Activated CD8-positive, alpha-beta T cell treated with anti-CD3 and anti-CD28 coated beads for 36 hours (primary cell): ENCODE results near the gene NDOR1. TPM values are rescaled to one million over a fixed set of nuclear protein-coding genes. Genes with fewer than 3 reads are reported as not detected.

ENCODE experiments used
- ATAC-seq: fragments of 200-7000 bp; cut with Tn5 transposase; one replicate; pipeline ENCODE4 v1.10.0; 2021; ENCODE audit warnings: mild to moderate bottlenecking, moderate library complexity
- CTCF ChIA-PET: fragments of 350-600 bp; sonication (Branson Sonifier 250); formaldehyde crosslinking; loops from one replicate; lab custom pipeline; 2021; ENCODE audit warnings: antibody characterized with exemption; lab: Charles Lee
- POLR2A ChIA-PET: fragments of 350-600 bp; sonication (Branson Sonifier 250); formaldehyde crosslinking; loops from one replicate; lab custom pipeline; 2021; ENCODE audit warnings: antibody characterized with exemption; lab: Charles Lee
- DNase-seq: peaks from one replicate; pipeline ENCODE4 v3.0.0-alpha.2; 2020
- H3K27ac Mint-ChIP-seq: one replicate; pipeline ENCODE4 v1.8.0; 2021; ENCODE audit warnings: mild to moderate bottlenecking, mixed read lengths
- H3K27me3 Mint-ChIP-seq: one replicate; pipeline ENCODE4 v1.8.0; 2021; ENCODE audit warnings: mixed read lengths
- H3K36me3 Mint-ChIP-seq: one replicate; pipeline ENCODE4 v1.8.0; 2021; ENCODE audit warnings: low read depth, mixed read lengths
- H3K4me1 Mint-ChIP-seq: one replicate; pipeline ENCODE4 v1.8.0; 2021; ENCODE audit warnings: low read depth, mixed read lengths
- H3K4me3 Mint-ChIP-seq: one replicate; pipeline ENCODE4 v1.8.0; 2021; ENCODE audit warnings: mild to moderate bottlenecking, moderate library complexity, mixed read lengths
- H3K9me3 Mint-ChIP-seq: one replicate; pipeline ENCODE4 v1.8.0; 2021; ENCODE audit warnings: mixed read lengths
- CTCF ChIP-seq: fragments of 200-600 bp; IDR thresholded peaks from one replicate; pipeline ENCODE4 v1.8.0; 2022; ENCODE audit warnings: antibody characterized with exemption, mild to moderate bottlenecking
- intact Hi-C: fragments of 100-400 bp; cut with micrococcal nuclease; formaldehyde crosslinking; loops from one replicate; pipeline ENCODE4 v1.10.0; 2022
- microRNA-seq: library from miRNA; unstranded; fragments of <30 nt; microRNA quantifications from one replicate; pipeline ENCODE4 v1.2.0, GENCODE V29; 2022; ENCODE audit warnings: borderline microRNAs expressed, borderline replicate concordance
- total RNA-seq, 2 experiments: library from RNA; stranded (reverse); gene quantifications; one replicate each; pipeline ENCODE4 v1.2.3, GENCODE V29; 2021

The NDOR1 gene
- total RNA-seq, 2 experiments from 2014 or later = 29.5 to 30.7 TPM

DNA sequence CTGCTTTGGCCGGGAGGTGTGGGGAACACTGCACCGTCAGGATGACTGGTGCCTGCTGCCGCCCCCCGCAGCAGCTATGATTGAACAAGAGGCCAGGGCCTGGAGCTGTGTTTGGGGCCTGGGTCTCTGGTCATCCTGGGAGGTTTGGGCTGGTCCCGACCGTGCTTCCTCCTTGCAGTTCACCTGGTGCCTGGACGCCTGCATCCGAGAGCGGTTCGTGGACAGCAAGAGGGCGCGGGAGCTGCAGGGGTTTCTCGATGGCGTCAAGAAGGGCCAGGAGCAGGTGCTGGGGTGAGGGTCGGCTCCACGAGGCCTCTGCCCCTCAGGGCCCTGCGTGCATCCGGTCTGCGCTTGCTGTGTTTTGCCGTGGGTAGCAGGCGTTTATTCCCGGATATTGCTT is 58.6 kb downstream of the NDOR1 start:
- no peaks in the 10 kb centered on the region for H3K9me3 Mint-ChIP-seq
- H3K4me1 Mint-ChIP-seq = no peaks in the 10 kb centered on the region
- peaks cover 25% of the 10 kb centered on the region for H3K36me3 Mint-ChIP-seq
- no peak overlapping the region for H3K4me3 Mint-ChIP-seq
- DNase-seq (no peak), ATAC-seq (no peak)
- TF ChIP-seq CTCF = no peak
- intact Hi-C loops = no loop called here
- ChIA-PET CTCF (no interaction called here), POLR2A (interaction anchor here (0.5 to 2.3 kb wide), 5 partner anchors 10 to 146 kb away, joined by 3 to 8 read pairs (median 3); no protein-coding TSS in a partner anchor)
- H3K27me3 Mint-ChIP-seq = no peaks in the 10 kb centered on the region
- no peak overlapping the region for H3K27ac Mint-ChIP-seq

DNA sequence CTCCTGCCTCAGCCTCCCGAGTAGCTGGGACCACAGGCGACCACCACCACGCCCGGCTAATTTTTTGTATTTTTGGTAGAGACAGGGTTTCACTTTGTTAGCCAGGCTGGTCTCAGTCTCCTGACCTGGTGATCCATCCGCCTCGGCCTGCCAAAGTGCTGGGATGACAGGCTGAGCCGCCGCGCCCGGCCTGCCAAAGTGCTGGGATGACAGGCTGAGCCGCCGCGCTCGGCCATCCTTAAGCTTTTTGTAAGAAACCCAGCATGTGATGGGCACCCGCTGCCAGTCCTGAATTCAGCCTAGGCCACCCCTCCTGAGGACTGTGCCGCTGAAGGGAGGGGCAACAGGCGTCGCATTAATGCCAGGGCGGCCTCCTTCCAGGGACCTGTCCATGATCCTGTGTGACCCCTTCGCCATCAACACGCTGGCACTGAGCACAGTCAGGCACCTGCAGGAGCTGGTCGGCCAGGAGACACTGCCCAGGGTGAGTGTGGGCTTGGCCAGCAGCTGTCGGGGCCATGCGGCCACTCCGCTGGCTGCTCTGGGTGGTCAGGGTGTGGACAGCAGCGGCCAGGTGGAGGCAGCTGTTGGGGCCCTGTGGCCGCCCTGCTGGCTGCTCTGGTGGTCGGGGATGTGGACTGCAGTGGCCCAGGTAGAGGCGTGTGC is 60.1 kb downstream of the NDOR1 start:
- DNase-seq = no peak
- no peaks in the 10 kb centered on the region for H3K27me3 Mint-ChIP-seq
- H3K9me3 Mint-ChIP-seq = no peaks in the 10 kb centered on the region
- intact Hi-C loops = no loop called here
- no peak overlapping the region for H3K27ac Mint-ChIP-seq
- TF ChIP-seq CTCF = no peak
- peaks cover 33% of the 10 kb centered on the region for H3K36me3 Mint-ChIP-seq
- no peak for ATAC-seq
- H3K4me3 Mint-ChIP-seq = no peak overlapping the region
- H3K4me1 Mint-ChIP-seq = no peaks in the 10 kb centered on the region
- ChIA-PET POLR2A (interaction anchor here (0.7 to 2.3 kb wide), 3 partner anchors 9 to 16 kb away, joined by 3 to 8 read pairs (median 5); partner anchors contain the start of gene TOR4A), CTCF (no interaction called here)

DNA sequence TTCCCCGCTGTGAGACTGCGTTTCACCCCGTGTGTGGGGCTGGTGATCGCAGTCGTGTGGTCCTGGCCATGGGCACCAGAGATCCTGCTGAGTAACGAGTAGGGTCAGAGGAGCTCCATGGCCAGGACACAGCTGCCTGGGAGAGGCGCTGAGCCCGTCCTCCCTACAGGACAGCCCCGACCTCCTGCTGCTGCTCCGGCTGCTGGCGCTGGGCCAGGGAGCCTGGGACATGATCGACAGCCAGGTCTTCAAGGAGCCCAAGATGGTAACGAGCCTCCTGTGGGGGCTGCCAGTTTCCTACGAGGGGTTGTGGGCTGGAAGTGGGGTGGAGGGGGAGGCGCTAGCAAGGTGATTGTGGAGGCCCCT is 60.6 kb downstream of the NDOR1 start:
- Mint-ChIP-seq H3K27me3 (no peaks in the 10 kb centered on the region), H3K9me3 (no peaks in the 10 kb centered on the region), H3K4me1 (peaks cover 4% of the 10 kb centered on the region), H3K36me3 (peaks cover 38% of the 10 kb centered on the region), H3K27ac (no peak overlapping the region), H3K4me3 (no peak overlapping the region)
- CTCF ChIA-PET = no interaction called here
- ATAC-seq (no peak), DNase-seq (no peak)
- TF ChIP-seq CTCF = no peak
- intact Hi-C loops = no loop called here
- POLR2A ChIA-PET = interaction anchor here (1.8 to 2.3 kb wide), 2 partner anchors 8 to 11 kb away, joined by 5 to 8 read pairs; partner anchors contain the start of gene TOR4A

Small RNA genes within 50 kb of the gene (microRNA-seq; reads per million reads assigned to microRNA genes)
- gene MIR3621 = not detected

Other genes starting within 250 kb of the NDOR1 start
- not detected for gene PTGDS, start 228.2 kb upstream of the NDOR1 start, total RNA-seq
- not detected for gene LCNL1, start 222.7 kb upstream of the NDOR1 start, total RNA-seq
- gene PAXX, start 213.3 kb upstream of the NDOR1 start, total RNA-seq = 10 to 100 TPM; 60.5 to 61.8 TPM
- not detected for gene CLIC3, start 209.1 kb upstream of the NDOR1 start, total RNA-seq
- 10 to 100 TPM; 11.8 to 16.2 TPM for gene ABCA2, start 177.5 kb upstream of the NDOR1 start, total RNA-seq
- gene FUT7, start 173.6 kb upstream of the NDOR1 start, total RNA-seq = under 1 TPM in 1 of 2 experiments, not detected in 1; 0.09 TPM
- 10 to 100 TPM; 18.2 to 21.2 TPM for gene NPDC1, start 159.5 kb upstream of the NDOR1 start, total RNA-seq
- not detected for gene ENTPD2, start 151.6 kb upstream of the NDOR1 start, total RNA-seq
- 10 to 100 TPM; 13.5 to 13.7 TPM for gene SAPCD2, start 135.1 kb upstream of the NDOR1 start, total RNA-seq
- gene UAP1L1, start 128.2 kb upstream of the NDOR1 start, total RNA-seq = 10 to 100 TPM; 49.8 to 50.1 TPM
- gene MAN1B1, start 118.7 kb upstream of the NDOR1 start, total RNA-seq = 10 to 100 TPM; 31.1 to 33.2 TPM
- 100 to 1,000 TPM; 222 to 227 TPM for gene DPP7, start 91.0 kb upstream of the NDOR1 start, total RNA-seq
- not detected for gene GRIN1, start 66.5 kb upstream of the NDOR1 start, total RNA-seq
- gene LRRC26, start 35.6 kb upstream of the NDOR1 start, total RNA-seq = not detected
- gene TMEM210, start 33.6 kb upstream of the NDOR1 start, total RNA-seq = not detected
- 10 to 100 TPM; 38.6 to 39.6 TPM for gene ANAPC2, start 17.1 kb upstream of the NDOR1 start, total RNA-seq
- 10 to 100 TPM; 53.3 to 58.4 TPM for gene SSNA1, start 17.0 kb upstream of the NDOR1 start, total RNA-seq
- 1 to 10 TPM; 5.7 to 6.6 TPM for gene TPRN, start 5.0 kb upstream of the NDOR1 start, total RNA-seq
- 10 to 100 TPM; 29.4 to 29.9 TPM for gene TMEM203, start 52 bp upstream of the NDOR1 start, total RNA-seq
- gene RNF208, start 16.5 kb downstream of the NDOR1 start, total RNA-seq = 10 to 100 TPM in 1 of 2 experiments, 1 to 10 TPM in 1; 8.0 to 10.4 TPM
- gene CYSRT1, start 19.5 kb downstream of the NDOR1 start, total RNA-seq = under 1 TPM in 1 of 2 experiments, not detected in 1; 0.34 TPM
- not detected for gene RNF224, start 21.8 kb downstream of the NDOR1 start, total RNA-seq
- gene SLC34A3, start 25.2 kb downstream of the NDOR1 start, total RNA-seq = not detected
- 100 to 1,000 TPM; 228 to 230 TPM for gene TUBB4B, start 35.6 kb downstream of the NDOR1 start, total RNA-seq
- not detected for gene STPG3, start 45.6 kb downstream of the NDOR1 start, total RNA-seq
- gene NELFB, start 49.6 kb downstream of the NDOR1 start, total RNA-seq = 10 to 100 TPM; 50.9 to 54.3 TPM
- gene TOR4A, start 72.0 kb downstream of the NDOR1 start, total RNA-seq = 1 to 10 TPM; 2.9 to 3.0 TPM
- 1 to 10 TPM; 3.3 to 4.4 TPM for gene NRARP, start 96.6 kb downstream of the NDOR1 start, total RNA-seq
- 1 to 10 TPM; 8.1 to 9.0 TPM for gene EXD3, start 217.5 kb downstream of the NDOR1 start, total RNA-seq
- under 1 TPM; 0.72 to 0.95 TPM for gene NOXA1, start 217.7 kb downstream of the NDOR1 start, total RNA-seq
- not detected for gene ENTPD8, start 235.7 kb downstream of the NDOR1 start, total RNA-seq